ENCODE results near the gene FAM228A.

DNA sequence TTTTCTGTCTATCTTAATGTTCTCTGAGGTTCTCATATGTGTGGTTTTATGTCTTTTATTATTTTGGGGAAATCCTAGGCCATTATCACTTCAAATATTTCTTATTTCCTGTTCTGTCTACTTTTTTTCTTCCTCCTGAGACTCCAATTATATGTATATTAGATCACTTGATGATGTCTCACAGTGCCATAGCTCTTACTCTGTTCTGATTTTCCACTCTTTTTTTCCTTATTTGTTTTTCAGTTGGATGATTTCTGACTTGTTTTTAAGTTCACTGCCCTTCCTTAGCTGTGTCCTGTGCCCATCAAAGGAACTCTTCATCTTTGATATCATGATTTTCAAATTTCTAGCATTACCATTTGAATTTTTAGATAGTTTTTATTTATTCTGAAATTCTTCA, 27.5 kb upstream of the FAM228A start:
- no peak for TF ChIP-seq CTCF (IDR thresholded peaks at IDR 0.05)
- no peak for TF ChIP-seq ZFX (IDR thresholded peaks at IDR 0.05; ENCODE audit: borderline replicate concordance)

Measured in 22Rv1 (cell line).